Occipital lobe (tissue), 2 donors: Measurements from ENCODE around the gene VTI1A. TPM values are rescaled to one million over a fixed set of nuclear protein-coding genes. Genes with fewer than 3 reads are reported as not detected.

Experiments used
- DNase-seq: peaks from one replicate; lab custom pipeline; 2025; lab: John Stamatoyannopoulos, UW
- total RNA-seq: library from RNA; depleted of rRNA; stranded (reverse); fragments of >200 nt; gene quantifications from one replicate; pipeline ENCODE4 v1.2.3, GENCODE V29; 2014

Gene VTI1A
- total RNA-seq, 1 donor from 2014 or later, result 70.0 TPM

DNA sequence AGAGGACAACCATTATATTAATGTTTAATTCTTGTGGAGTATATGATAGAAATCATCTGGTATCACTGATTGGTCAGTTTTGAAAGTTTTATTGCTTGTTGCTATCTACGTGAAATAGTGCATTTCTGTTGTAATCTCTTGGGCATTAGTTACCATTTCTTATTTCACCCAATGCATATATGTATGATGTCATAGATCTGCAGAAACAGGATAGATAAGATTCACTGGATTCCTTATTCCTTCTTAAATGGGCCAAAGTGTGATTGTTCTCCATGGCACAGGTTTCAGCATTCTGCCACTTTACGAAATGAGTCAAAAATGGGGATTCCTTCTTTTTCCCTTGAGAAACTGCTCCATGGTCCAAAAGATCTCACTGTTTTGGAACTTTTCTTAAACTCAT lies 56.6 kb downstream of the VTI1A start:
- DNase-seq, result no peak

DNA sequence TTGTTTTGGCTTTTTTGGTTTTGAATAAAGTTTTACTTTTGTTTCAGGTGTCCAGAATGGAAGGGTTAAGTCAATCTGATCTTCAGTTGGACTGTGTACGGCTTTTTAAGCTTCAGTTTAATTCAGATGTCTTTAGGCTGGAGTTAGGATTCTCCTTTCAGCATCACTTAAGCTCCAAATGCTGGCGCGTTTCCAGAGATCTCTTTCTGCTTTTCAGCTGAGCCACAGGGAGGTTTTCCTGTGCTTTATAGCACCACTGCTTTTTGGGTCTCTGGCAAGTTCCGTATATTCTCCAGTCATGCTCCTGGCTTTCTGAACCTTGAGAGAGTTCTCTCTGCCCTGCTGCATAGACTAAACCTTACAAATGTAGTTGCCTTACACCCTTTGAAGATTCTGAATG lies 60.0 kb downstream of the VTI1A start:
- no peak for DNase-seq

DNA sequence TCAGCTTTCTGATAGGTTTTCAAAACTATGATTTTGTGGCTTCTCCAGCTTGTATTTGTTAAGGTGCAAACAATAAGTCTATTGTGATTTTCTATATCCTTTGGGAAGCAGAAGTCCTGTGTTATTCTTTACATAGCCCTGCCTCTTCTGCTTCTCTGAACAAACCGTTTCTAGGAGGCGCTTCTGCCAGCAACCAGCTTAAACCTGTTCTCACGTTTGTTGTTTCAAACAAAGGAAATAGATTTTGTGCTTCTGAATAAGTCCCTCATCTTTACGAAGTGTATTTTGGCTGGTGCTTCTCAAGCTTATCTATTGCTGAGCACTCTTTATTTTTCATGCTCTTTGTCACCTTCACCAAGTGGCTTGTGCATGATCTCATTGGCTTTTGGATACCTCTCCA lies 61.0 kb downstream of the VTI1A start:
- DNase-seq, result no peak

DNA sequence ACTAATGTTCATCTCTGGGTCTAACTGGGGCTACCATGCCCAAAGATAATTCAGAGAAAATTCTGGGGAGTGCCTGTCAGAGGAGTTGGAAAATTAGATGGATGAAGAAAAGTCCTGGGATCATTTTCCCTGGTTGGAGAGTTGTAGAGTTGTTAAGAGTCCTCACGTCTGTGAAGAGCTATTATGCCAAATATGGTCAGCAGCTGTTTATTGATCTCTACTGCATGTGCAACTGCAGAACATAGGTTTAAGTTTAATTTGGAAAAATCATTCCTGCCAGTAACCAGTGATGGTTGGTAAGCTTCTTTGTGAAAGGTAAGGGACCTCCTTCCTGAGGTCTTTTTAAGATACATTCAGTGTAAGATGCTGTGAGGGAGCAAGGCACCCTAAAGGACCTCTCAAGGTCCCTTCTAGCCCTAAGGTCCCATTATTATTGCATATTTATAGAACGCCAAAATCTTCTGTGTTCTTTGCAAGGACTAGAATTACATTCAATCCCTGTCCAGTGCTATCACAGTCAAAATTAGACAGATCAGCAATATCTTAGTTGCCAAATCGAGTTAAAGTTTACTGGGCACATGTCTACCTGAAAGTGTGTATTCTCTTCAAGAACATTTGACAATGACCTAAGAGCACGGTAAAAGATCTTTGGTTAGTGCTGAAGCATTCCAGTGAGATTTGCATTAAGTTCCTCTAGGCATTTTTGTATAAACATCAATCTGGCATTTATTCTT lies 62.7 kb downstream of the VTI1A start:
- DNase-seq, result no peak

DNA sequence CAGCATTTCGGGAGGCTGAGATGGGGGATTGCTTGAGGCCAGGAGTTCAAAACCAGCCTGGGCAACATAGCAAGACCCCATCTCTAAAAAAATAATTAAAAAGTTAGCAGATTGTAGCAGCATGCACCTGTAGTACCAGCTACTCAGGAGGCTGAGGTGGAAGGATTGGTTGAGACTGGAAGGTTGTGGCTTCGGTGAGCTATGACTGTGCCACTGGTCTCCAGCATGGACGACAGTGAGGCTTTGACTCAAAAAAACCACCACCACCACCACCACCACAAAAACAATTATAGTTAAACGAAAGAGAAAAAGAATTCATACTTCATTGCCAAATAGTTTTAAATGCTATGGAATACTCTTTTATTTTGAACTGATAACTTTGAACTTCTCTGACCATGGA lies 63.4 kb downstream of the VTI1A start:
- no peak for DNase-seq

DNA sequence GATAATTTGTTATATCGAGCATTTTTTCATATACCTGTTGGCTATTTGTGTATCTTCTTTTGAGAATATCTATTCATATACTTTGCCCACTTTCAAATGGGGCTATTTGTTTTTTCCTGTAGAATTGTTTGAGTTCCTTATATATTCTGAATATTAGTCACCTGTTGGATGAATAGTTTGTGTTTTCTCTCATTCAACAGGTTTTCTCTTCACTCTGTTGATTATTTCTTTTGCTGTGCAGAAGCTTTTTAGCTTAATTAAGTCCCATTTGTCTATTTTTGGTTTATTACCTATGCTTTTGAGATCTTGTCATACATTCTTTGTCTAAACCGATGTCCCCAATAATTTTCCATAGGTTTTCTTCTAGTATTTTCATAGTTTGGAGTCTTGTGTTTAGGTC lies 65.3 kb downstream of the VTI1A start:
- DNase-seq, result no peak

DNA sequence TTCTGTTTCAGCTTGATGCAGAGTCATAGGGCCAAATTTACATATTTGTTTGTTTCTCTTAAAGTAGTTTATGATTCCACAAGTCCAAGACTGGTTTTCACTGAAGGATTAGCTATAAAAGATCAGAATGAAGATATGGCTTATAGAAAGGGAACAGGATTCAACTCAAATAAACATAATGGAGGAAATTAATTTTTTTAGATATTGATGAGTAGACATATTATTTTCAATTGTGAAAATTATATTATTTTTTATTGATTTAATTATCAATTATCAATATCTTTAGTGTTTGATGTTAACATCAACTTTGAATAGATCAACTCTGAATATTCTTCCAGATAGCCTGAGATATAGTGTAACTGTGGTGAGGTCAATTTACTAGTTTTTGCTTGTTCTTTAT lies 68.1 kb downstream of the VTI1A start:
- DNase-seq, result no peak

DNA sequence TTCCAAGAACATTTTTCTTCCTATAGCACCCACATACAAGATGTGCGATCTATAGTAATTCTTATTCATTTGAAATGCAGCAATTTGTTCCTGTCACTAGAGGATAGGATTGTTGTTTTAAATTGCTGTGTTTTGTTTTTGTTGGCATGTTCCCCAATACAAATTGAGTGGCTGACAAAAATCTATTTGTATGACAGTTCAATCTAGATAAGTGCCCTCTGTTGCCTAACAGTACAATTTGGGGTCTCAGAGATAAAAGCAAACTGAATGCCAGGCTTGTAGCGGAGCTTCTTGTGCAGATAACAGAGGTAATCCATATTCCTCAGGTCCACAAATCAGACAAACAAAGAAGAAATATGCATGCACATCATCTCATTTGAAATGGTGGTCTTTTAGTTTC lies 68.8 kb downstream of the VTI1A start:
- no peak for DNase-seq

DNA sequence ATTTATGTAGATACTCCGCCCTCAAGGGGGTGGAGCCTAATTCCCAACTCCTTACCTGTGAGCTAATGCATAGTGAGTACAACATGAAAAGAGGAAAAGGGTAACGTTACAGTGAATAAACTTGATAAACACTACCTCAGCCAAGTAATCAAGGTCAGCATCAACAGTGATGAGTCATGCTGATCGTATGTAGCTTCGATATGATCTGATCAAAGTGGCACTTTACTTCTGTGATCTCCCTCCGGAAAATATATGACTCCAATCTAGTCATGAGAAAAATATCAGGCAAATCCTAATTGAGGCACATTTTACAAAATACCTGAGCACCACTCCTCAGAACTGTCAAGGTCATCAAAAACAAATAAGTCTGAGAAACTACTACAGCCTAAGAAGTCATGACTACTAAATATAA lies 70.4 kb downstream of the VTI1A start:
- no peak for DNase-seq

DNA sequence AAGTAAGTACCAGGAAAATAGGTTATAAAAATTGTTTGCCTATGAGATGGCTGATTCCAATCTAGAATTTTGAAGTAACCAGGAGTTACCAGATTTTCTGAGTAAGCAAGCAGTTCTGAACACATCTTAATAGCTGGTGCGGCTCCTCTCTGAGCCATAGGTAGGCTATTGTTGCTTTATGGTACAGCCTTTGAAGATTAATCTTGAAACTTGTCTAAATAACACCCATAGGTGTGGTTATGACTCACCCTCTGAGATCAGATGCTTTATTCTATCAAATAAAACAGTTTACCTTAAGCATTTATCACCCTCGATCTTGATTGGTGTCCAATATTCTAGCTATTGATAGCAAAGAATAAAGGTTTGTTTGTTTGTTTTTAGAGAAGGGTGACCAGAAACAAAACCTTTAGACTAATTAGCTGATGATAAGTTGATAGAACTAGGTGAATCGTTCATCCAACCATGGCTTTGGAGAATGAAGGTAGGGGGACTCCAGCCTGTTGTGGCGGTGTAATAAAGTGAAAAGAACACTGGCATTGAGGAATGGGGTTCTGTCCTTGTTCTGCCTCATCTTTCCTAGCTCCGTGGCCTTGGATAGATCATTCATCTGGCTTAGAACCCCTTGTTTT lies 72.2 kb downstream of the VTI1A start:
- no peak for DNase-seq

DNA sequence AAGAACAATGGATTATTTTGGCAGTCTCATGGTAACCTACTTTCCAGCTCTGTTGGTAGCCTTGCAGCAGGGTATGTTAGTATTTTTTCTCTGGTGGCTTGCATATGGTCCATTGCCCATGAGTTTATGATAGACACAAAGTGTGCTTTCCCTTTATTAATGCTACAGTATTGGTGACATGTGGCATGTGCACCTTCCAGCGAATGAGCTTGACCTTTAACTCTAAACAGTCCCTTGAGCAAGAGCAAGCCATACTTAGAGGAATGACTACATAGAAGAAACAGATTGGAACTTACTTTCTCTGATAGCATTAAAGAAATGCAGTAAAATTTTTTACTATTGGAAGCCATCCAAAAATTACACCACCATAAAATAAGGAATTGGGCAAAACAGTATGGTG lies 73.9 kb downstream of the VTI1A start:
- no peak for DNase-seq

DNA sequence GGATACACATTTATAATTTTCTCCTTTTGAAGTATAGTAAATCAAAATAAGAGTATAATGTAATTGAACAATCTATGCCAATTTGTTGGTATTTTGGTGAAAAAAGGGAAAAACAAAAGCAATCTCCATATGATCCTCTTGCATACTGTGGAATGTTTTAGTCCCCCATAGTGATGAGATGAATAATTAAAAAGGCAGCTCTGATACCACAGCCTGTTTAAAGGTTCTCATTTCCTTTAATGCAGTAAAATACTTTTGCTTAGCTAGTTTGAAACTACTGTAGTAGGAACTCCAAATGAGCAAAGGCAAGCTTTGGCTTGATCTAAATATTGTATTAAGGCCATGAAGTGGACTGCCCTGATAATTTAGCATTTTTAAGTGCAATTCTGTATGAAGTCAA lies 77.6 kb downstream of the VTI1A start:
- DNase-seq, result no peak

DNA sequence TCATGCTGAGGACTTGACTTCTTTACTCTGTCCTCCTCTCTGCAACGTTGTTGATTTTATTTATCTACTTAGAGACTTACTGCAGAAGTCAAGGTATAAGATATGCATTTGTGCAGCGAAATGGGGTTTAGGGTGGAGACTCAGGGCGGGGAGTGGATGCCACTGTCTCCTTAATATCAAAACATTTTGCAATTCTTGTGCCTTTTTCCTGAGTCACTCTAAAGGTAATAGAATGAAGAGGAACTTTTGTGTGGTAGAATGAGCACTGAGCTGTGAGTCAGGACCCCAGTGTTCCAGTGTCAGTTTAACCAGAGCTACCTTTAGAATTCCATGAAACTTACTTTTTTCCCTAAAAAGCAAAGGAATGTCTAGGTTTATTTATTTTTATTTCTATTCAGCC lies 78.2 kb downstream of the VTI1A start:
- no peak for DNase-seq

DNA sequence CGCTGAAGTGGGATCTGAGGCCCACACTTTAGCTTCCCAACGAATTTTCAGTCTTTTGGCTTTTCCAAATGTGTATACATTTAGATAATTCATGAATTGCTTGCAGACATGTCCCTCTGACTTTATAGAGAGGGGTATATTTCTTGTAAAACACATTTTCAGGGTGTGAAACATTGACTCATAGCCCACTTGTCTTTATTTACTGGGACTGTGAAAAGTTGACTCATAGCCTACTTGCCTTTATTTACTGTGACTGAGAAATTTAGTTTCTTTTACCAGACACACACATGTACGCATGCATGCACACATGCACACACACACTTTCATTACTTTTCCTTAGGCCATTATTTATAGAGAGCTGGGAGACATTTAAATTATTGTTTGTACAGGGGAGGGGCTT lies 79.1 kb downstream of the VTI1A start:
- DNase-seq, result no peak

DNA sequence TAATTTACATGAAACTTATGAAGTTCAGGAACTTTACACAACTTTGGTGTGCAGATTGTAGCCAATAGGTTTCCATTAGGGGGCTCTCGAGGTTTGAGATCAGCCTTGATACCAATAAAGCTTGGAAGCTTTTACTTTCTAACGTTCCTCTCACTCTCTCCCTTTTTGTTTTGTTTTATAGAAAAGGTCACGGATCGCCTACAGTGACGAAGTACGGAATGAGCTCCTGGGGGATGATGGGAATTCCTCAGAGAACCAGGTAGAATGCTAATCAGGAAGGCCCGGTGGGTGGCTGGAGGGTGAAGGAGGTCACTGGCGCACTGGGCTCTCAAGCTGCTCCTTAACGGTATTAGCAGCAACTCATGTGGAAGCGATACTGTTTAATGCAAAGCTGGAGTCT lies 79.9 kb downstream of the VTI1A start:
- no peak for DNase-seq

DNA sequence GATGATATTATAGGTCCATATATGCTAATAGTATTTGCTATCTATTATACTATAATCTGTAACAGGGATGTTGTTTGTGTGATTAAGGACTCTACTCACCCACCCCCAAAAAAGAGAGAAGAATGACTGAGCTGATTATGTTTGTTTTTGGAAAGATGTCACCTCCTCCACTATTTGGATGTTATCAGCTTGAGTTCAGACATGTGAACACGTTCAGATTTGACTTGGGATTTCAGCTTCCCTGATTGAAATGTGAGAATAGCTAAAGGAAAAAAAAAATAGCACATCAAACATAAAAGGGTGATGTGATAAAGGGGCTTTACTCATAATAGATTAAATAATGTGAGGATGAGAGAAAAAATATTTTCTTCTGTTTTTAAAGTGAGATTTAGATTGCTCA lies 81.2 kb downstream of the VTI1A start:
- no peak for DNase-seq

DNA sequence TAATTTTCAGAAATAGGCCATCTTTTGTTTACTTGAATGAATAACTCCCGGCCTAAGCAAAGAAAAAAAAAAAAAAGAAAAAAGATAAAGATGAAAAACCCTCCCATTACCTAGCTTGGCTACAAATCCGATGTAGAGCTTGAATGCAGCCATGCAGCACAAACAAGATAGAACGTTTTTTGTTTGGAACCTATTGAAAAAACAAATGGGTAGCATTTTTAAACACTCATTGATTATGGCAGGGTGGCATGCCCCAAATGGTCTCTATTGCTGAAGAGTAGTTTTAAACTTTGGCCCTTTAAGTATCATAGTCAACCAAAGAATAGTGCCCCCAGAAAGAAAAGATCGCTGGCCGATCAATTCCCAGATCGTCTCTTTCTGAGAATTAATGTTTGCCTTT lies 84.4 kb downstream of the VTI1A start:
- DNase-seq, result no peak

DNA sequence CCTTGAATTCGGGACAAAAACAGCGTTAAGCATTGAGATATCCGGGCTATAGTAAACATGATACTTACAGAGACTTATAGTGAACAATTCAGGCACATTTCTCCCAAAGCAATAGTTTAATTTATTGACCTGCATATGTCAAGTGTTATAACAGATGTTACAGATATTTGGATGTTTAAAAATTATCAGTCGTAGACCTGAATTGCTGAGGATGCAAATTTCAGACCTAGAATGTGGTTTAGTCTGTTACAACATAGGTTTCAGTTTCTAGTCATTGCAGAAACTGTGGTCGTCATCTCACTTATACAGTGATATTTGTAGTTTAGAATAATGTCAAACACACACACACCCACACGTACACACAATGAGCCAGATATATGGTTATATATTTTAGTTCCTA lies 85.2 kb downstream of the VTI1A start:
- no peak for DNase-seq

DNA sequence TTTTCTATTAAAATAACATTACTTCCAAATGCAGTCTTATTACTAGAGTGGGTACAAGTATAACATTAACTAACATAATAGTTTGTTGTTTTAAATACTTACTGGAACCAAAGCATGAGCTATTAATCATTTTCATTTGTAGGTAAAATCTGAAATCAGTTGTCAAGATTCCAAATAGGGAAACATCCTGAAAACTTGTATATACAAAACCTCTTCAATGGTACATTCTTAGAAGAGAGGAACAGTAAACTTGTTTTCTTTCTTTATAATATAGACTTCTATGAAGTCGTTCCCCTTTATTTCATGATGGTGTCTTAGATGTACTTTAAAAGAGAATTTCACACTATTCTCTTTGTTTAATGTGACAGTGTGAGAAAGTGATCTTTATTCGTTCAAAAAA lies 85.9 kb downstream of the VTI1A start:
- no peak for DNase-seq

DNA sequence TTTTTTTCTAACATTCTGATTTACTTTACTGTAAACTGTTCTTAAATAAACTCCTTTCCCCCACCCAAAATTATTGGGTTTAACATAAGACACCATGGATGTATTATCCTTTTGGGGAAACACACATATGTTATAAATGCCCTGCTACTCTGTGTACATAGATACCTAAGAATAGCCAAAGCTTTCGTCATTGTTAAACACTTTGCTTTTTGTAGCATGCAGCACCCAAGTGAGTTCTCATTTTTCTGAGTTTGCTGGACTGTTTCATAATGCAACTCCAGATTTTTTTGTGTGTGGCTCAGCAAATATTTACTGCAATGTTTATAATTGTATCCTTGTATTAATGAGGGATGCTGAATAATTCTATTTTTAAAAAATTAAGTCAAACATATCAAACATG lies 86.9 kb downstream of the VTI1A start:
- DNase-seq, result no peak

DNA sequence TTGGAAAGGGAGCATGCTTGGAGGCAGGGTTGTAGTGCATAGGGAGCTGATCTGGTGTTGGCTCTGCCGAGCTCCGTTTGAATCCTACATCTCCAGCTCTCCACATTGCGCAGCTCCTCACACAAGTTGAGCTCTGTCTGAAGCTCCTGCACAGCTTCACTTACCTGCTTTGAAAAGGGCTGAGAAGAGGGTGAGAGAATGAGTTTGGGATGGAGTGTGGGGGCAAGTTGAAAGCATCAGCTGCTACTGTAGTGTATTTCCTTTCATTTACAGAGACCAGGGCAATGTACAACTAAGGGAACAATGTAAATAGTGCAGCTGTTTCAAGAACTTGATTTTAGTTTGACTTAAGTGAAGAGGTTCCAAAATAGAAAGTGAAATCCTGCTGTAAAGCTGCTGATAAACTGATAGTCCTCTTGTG lies 88.5 kb downstream of the VTI1A start:
- no peak for DNase-seq

DNA sequence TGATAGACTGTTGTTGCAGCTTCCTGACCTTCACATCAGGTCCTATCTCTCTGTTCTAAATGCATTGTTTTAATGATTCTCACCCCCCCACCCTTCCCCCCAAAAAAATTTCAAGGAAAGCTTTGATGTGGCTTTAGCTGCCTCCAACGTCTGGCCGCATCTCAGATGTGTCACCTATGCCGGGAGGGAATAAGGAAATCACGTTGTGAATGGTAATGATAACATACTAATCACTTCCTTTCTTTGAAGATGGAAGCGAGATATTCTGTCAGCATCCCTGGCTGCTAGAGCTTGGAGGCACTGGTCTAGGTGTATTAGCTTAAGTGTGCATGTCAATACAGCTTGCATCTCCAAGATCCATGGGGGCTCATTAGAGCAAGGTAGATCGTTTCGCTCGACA lies 89.6 kb downstream of the VTI1A start:
- no peak for DNase-seq

DNA sequence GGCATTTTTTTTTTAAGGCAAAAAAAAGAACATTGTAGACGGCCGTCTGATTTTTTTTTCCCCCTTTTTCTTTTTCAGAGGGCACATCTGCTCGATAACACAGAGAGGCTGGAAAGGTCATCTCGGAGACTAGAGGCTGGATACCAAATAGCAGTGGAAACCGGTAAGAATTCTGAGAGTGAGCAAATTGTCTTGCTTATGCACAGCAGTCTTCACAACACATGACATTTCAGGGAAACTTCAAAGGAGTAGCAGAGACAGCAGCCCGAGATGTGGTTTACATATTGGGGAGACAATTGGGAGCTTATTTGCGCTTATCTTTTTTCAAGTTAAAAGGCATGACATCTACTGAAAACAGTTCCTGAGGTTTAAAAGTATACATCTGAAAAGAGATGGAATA lies 91.2 kb downstream of the VTI1A start:
- DNase-seq, result no peak

DNA sequence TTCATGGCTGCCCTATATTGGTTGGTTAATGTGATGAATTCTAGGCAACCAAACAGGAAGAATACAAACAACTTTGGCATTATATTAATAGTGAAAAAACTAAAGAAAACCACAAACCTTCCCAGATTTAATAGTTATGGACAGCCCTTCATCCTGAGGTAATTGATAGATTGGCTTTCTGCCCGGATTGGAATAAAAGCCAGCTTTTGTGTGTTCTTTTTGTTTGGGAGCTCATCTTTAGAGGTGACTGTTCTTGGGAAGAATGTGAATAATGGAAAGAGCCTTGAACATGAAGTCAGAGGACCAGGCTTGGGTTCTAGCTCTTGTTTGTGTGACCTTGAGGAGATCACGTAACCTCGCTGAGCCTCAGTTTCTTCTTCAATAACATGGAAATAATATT lies 92.3 kb downstream of the VTI1A start:
- DNase-seq, result no peak
